GM23338 (cell line): ENCODE results near the gene CCR6. TPM values are rescaled to one million over a fixed set of nuclear protein-coding genes. Genes with fewer than 3 reads are reported as not detected.

Experiments used
- ATAC-seq: fragments of 200-7000 bp; cut with Tn5 transposase; 3 replicates; pipeline ENCODE4 v1.9.1; 2020
- DNase-seq: peaks from one replicate; pipeline ENCODE4 v3.0.0-alpha.2; 2015; ENCODE audit warnings: low spot score
- H2AFZ ChIP-seq: fragments of 200-600 bp; sonication (generic); 2 replicates; pipeline ENCODE4 v1.8.0; 2016; ENCODE audit warnings: antibody characterized with exemption, mild to moderate bottlenecking, moderate library complexity
- H3F3A ChIP-seq: fragments of 200-600 bp; sonication (generic); replicated peaks from 2 replicates; pipeline ENCODE4 v1.8.0; 2017; ENCODE audit warnings: antibody characterized with exemption, mixed run types, low read depth
- H3K27ac ChIP-seq: fragments of 200-600 bp; sonication (generic); 2 replicates; pipeline ENCODE4 v1.6.1; 2016; ENCODE audit warnings: low read depth
- H3K27me3 ChIP-seq: fragments of 200-600 bp; sonication (generic); 2 replicates; pipeline ENCODE4 v1.8.0; 2016; ENCODE audit warnings: mild to moderate bottlenecking, mixed run types, moderate library complexity; ENCODE audit not compliant: insufficient read depth
- H3K36me3 ChIP-seq: fragments of 200-600 bp; sonication (generic); 2 replicates; pipeline ENCODE4 v1.8.0; 2016; ENCODE audit warnings: mild to moderate bottlenecking; ENCODE audit not compliant: insufficient read depth
- H3K4me1 ChIP-seq: fragments of 200-600 bp; sonication (generic); 2 replicates; pipeline ENCODE4 v1.8.0; 2016; ENCODE audit warnings: mild to moderate bottlenecking, moderate library complexity; ENCODE audit not compliant: insufficient read depth
- H3K4me2 ChIP-seq: fragments of 200-600 bp; sonication (generic); 2 replicates; pipeline ENCODE4 v1.7.1; 2017; ENCODE audit warnings: mixed run types
- H3K4me3 ChIP-seq: fragments of 200-600 bp; sonication (generic); 2 replicates; pipeline ENCODE4 v1.6.1; 2016; ENCODE audit warnings: mixed run types
- H3K79me2 ChIP-seq: fragments of 200-600 bp; sonication (generic); replicated peaks from 2 replicates; pipeline ENCODE4 v1.8.0; 2017; ENCODE audit warnings: mild to moderate bottlenecking; ENCODE audit not compliant: insufficient read depth
- H3K9me2 ChIP-seq: fragments of 200-600 bp; sonication (generic); 2 replicates; pipeline ENCODE4 v1.8.0; 2017; ENCODE audit not compliant: insufficient read depth
- H4K20me1 ChIP-seq: fragments of 200-600 bp; sonication (generic); replicated peaks from 2 replicates; pipeline ENCODE4 v1.8.0; 2017; ENCODE audit warnings: mild to moderate bottlenecking; ENCODE audit not compliant: insufficient read depth
- H3K27ac Mint-ChIP-seq: 2 replicates; pipeline ENCODE4 v1.8.0; 2020; ENCODE audit warnings: inconsistent platforms, mild to moderate bottlenecking, moderate library complexity, mixed read lengths
- H3K27me3 Mint-ChIP-seq: 3 replicates; pipeline ENCODE4 v1.8.0; 2022; ENCODE audit warnings: low read depth, mild to moderate bottlenecking, moderate library complexity, mixed read lengths, inconsistent platforms; ENCODE audit not compliant: insufficient read depth, poor library complexity
- H3K36me3 Mint-ChIP-seq: 3 replicates; pipeline ENCODE4 v1.8.0; 2021; ENCODE audit warnings: low read depth, mild to moderate bottlenecking, inconsistent platforms, moderate library complexity, mixed read lengths
- H3K4me1 Mint-ChIP-seq: 3 replicates; pipeline ENCODE4 v1.8.0; 2020; ENCODE audit warnings: mild to moderate bottlenecking, inconsistent platforms, mixed read lengths
- H3K4me3 Mint-ChIP-seq: 3 replicates; pipeline ENCODE4 v1.8.0; 2021; ENCODE audit warnings: moderate library complexity, mild to moderate bottlenecking, inconsistent platforms, mixed read lengths
- H3K9me3 Mint-ChIP-seq: 3 replicates; pipeline ENCODE4 v1.8.0; 2020; ENCODE audit warnings: moderate library complexity, mild to moderate bottlenecking, inconsistent platforms, mixed read lengths
- CREB1 ChIP-seq: fragments of 250-450 bp; sonication (Bioruptor Pico); IDR thresholded peaks from 2 replicates; pipeline ENCODE4 v1.5.0; 2020; ENCODE audit warnings: low read depth, mild to moderate bottlenecking, moderate library complexity
- CTCF ChIP-seq, 2 experiments: fragments of 200-600 bp in 1 of 2; sonication (generic) in 1 of 2; conservative IDR thresholded peaks; 2 replicates each; pipeline versions ENCODE4 v1.5.1 to v1.6.1; 2016 to 2017; ENCODE audit warnings: antibody characterized with exemption in 2 of 2, low read depth in 2 of 2, mild to moderate bottlenecking in 2 of 2, moderate library complexity in 1 of 2
- EZH2 ChIP-seq: fragments of 200-600 bp; sonication (generic); IDR thresholded peaks from one replicate; pipeline ENCODE4 v1.8.0; 2017; ENCODE audit warnings: antibody characterized with exemption, mild to moderate bottlenecking, low read depth; ENCODE audit not compliant: unreplicated experiment
- EZH2phosphoT487 ChIP-seq: fragments of 200-600 bp; sonication (generic); IDR thresholded peaks from one replicate; pipeline ENCODE4 v1.8.1; 2018; ENCODE audit warnings: antibody characterized with exemption; ENCODE audit not compliant: unreplicated experiment
- JUNB ChIP-seq: IDR thresholded peaks from one replicate; pipeline ENCODE4 v1.6.1; 2016; ENCODE audit warnings: antibody characterized with exemption; ENCODE audit not compliant: unreplicated experiment
- NANOG ChIP-seq: IDR thresholded peaks from 2 replicates; pipeline ENCODE4 v1.6.1; 2016; ENCODE audit warnings: antibody characterized with exemption, borderline replicate concordance
- POLR2AphosphoS5 ChIP-seq: IDR thresholded peaks from 2 replicates; pipeline ENCODE4 v1.6.1; 2016; ENCODE audit warnings: antibody characterized with exemption, low read depth
- STAT1 ChIP-seq: IDR thresholded peaks from one replicate; pipeline ENCODE4 v1.6.1; 2016; ENCODE audit warnings: antibody characterized with exemption; ENCODE audit not compliant: unreplicated experiment
- ZNF114 ChIP-seq: fragments of 250-450 bp; sonication (Bioruptor Pico); IDR thresholded peaks from 2 replicates; pipeline ENCODE4 v1.5.0; 2020; ENCODE audit warnings: mild to moderate bottlenecking, moderate library complexity
- ZNF331 ChIP-seq: fragments of 250-450 bp; sonication (Bioruptor Pico); IDR thresholded peaks from 2 replicates; pipeline ENCODE4 v1.5.0; 2020; ENCODE audit warnings: low read depth, mild to moderate bottlenecking, moderate library complexity
- ZNF462 ChIP-seq: fragments of 250-450 bp; sonication (Bioruptor Pico); IDR thresholded peaks from 2 replicates; pipeline ENCODE4 v1.5.0; 2020; ENCODE audit warnings: mild to moderate bottlenecking, moderate library complexity
- polyA plus RNA-seq: library from polyadenylated mRNA; unstranded; fragments of >200 nt; fragmentation: Nextera tagmentation; extraction: Ambion mirVana; gene quantifications from 2 replicates; pipeline ENCODE4 v1.2.1, GENCODE V29; 2016
- total RNA-seq: library from RNA; depleted of rRNA; stranded (reverse); fragments of >200 nt; shearing (Covaris generic); gene quantifications from 2 replicates; pipeline ENCODE4 v1.2.3, GENCODE V29; 2014
- TF ChIP-seq, protein P1 (sequence below): IDR thresholded peaks from one replicate; pipeline ENCODE4 v1.6.1; 2018; ENCODE audit warnings: antibody characterized with exemption; ENCODE audit not compliant: unreplicated experiment
- TF ChIP-seq, protein P2 (sequence below): IDR thresholded peaks from 2 replicates; pipeline ENCODE4 v1.6.1; 2016; ENCODE audit warnings: antibody characterized with exemption

The CCR6 gene
- total and polyA plus RNA-seq, 2 experiments from 2014 or later = not detected

- Histone ChIP-seq H4K20me1 (no peaks in the 10 kb centered on the region), H3K79me2 (no peaks in the 10 kb centered on the region), H3K36me3 (no peaks in the 10 kb centered on the region), H3K4me1 (no peaks in the 10 kb centered on the region), H3K4me2 (no peak overlapping the region), H3K27ac (no peak overlapping the region), H3K4me3 (no peak overlapping the region), H2AFZ (no peak overlapping the region), H3K9me2 (no peaks in the 10 kb centered on the region), H3K27me3 (no peaks in the 10 kb centered on the region), H3F3A (no peaks in the 10 kb centered on the region)
- no peak for DNase-seq
- no peak overlapping the region for H3K4me3 Mint-ChIP-seq
- no peak for TF ChIP-seq ZNF331
- TF ChIP-seq, protein P1, sequence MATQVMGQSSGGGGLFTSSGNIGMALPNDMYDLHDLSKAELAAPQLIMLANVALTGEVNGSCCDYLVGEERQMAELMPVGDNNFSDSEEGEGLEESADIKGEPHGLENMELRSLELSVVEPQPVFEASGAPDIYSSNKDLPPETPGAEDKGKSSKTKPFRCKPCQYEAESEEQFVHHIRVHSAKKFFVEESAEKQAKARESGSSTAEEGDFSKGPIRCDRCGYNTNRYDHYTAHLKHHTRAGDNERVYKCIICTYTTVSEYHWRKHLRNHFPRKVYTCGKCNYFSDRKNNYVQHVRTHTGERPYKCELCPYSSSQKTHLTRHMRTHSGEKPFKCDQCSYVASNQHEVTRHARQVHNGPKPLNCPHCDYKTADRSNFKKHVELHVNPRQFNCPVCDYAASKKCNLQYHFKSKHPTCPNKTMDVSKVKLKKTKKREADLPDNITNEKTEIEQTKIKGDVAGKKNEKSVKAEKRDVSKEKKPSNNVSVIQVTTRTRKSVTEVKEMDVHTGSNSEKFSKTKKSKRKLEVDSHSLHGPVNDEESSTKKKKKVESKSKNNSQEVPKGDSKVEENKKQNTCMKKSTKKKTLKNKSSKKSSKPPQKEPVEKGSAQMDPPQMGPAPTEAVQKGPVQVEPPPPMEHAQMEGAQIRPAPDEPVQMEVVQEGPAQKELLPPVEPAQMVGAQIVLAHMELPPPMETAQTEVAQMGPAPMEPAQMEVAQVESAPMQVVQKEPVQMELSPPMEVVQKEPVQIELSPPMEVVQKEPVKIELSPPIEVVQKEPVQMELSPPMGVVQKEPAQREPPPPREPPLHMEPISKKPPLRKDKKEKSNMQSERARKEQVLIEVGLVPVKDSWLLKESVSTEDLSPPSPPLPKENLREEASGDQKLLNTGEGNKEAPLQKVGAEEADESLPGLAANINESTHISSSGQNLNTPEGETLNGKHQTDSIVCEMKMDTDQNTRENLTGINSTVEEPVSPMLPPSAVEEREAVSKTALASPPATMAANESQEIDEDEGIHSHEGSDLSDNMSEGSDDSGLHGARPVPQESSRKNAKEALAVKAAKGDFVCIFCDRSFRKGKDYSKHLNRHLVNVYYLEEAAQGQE = no peak
- no peak for TF ChIP-seq ZNF114
- TF ChIP-seq POLR2AphosphoS5 = no peak
- TF ChIP-seq, protein P2, sequence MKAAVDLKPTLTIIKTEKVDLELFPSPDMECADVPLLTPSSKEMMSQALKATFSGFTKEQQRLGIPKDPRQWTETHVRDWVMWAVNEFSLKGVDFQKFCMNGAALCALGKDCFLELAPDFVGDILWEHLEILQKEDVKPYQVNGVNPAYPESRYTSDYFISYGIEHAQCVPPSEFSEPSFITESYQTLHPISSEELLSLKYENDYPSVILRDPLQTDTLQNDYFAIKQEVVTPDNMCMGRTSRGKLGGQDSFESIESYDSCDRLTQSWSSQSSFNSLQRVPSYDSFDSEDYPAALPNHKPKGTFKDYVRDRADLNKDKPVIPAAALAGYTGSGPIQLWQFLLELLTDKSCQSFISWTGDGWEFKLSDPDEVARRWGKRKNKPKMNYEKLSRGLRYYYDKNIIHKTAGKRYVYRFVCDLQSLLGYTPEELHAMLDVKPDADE = no peak
- TF ChIP-seq EZH2phosphoT487 = no peak
- TF ChIP-seq CTCF (conservative IDR thresholded peaks at IDR 0.05; ENCODE audit: low read depth in 2 of 2) = no peak
- no peak for TF ChIP-seq EZH2
- TF ChIP-seq ZNF462 (CRISPR knock-in tag) = no peak
- TF ChIP-seq NANOG = no peak
- TF ChIP-seq STAT1 = no peak
- no peak for TF ChIP-seq JUNB
- no peak for TF ChIP-seq CREB1 (CRISPR knock-in tag)
- peaks cover 3% of the 10 kb centered on the region; the same call in 2 of the 3 replicates for H3K9me3 Mint-ChIP-seq
- H3K27me3 Mint-ChIP-seq = no peaks in the 10 kb centered on the region
- no peaks in the 10 kb centered on the region for H3K4me1 Mint-ChIP-seq
- H3K36me3 Mint-ChIP-seq = no peaks in the 10 kb centered on the region
- no peak overlapping the region for H3K27ac Mint-ChIP-seq
- ATAC-seq = no peak
Measured at GRCh38 chr6:167073679-167074274, 49.1 kb upstream of the CCR6 start.
